Activated T-helper 9 cell treated with anti-CD3 and anti-CD28 coated beads, Interleukin-2, amount 50 U/mL, for 16 hours (primary cell): ENCODE measurements around the gene TRDN.

Experiments
- DNase-seq: peaks from one replicate; pipeline ENCODE4 v3.0.0-alpha.2; 2020; ENCODE audit warnings: low read depth

Gene TRDN

DNA sequence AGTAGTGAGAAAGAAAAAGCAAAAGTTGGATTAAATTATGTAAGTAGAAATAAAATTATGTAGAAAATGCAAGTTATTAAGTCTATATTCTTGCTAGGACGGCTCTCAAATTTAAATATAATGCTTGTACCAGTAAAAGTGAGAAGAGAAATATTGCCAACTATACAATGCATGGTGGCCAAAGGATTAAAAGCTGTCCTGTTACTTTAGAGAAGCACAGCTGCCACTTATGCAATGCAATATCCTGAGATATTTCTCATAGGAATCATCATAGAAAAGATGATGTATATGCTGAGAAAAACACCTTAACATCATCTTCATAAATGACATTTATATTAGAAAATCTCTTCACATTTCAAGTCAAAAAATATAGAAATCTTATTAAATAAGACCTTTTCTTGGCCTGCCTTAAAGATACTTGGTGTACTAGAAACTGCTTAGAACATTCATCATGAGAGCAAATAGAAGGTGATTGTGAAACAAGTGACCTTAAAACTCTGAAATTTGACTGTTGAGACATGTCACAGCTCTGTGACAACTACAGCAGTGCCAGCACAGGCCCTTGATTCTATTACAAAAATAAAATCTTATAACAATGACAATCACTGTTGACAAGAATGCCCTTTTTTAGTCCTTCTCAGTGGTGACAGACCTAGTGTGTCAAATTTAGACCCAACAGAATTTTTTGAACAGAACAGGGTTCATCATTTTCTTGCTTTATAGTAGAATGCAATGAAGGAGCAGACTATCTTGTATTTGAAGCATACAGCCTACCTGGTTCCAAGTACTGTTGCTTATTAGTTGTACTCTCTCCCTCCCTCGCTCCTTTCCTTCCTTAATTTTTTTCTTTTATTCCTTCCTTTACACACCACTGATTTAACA, 467.6 kb downstream of the TRDN start:
- DNase-seq, result no peak

GRCh38 chr6:123168466-123168865, 468.3 kb downstream of the TRDN start:
- DNase-seq, result no peak
